Measurements from ENCODE around the gene DHRS2. TPM values are rescaled to one million over a fixed set of nuclear protein-coding genes. Genes with fewer than 3 reads are reported as not detected.

Gene DHRS2, protein sequence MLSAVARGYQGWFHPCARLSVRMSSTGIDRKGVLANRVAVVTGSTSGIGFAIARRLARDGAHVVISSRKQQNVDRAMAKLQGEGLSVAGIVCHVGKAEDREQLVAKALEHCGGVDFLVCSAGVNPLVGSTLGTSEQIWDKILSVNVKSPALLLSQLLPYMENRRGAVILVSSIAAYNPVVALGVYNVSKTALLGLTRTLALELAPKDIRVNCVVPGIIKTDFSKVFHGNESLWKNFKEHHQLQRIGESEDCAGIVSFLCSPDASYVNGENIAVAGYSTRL
- total RNA-seq: 1.7 TPM in 1 of 2 replicates, not detected in the other

DNA sequence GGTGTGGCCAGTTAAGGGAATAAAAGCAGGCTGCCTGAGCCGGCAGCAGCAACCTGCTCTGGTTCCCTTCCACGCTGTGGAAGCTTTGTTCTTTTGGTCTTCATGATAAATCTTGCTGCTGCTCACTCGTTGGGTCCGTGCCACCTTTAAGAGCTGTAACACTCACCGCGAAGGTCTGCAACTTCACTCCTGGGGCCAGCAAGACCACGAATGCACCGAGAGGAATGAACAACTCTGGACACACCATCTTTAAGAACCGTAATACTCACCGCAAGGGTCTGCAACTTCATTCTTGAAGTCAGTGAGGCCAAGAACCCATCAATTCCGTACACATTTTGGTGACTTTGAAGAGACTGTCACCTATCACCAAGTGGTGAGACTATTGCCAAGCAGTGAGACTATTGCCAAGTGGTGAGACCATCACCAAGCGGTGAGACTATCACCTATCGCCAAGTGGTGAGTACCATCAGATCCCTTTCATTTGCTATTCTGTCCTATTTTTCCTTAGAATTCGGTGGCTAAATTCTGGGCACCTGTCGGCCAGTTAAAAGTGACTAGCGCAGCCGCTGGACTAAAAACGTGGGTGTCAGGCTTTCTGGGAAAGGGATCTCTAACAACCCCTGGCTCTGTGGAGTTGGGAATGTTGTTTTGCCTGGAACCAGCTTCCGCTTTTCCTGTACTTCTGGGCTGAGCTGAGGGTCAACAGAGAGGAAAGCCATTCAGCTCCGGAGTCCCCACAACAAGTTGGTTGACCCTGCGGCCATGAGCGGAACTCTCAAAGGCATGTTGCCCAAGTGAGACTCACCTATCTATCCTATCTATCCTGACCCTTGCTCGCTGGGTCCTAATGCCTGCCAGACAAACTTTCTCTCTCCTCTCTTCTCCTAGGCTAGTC lies at the start of gene DHRS2:
DHRS2 (plus strand) TSS at position 48 of the 895 bp plus-strand sequence. CDS start 2,501 bp downstream, outside the sequence.

Other genes with a start within 250 kb of the DHRS2 start
- gene MYH6, start 228.1 kb upstream of the DHRS2 start, total RNA-seq: not detected in 2 replicates
- gene MYH7, start 200.7 kb upstream of the DHRS2 start, total RNA-seq: not detected in 2 replicates
- gene NGDN, start 166.7 kb upstream of the DHRS2 start, total RNA-seq: 18.8 and 30.0 TPM in 2 replicates
- gene ZFHX2, start 84.6 kb upstream of the DHRS2 start, total RNA-seq: 0.44 TPM in 1 of 2 replicates, not detected in the other
- 12.8 and 18.7 TPM in 2 replicates for gene THTPA, start 80.1 kb upstream of the DHRS2 start, total RNA-seq
- 10.6 and 22.3 TPM in 2 replicates for gene AP1G2, start 68.6 kb upstream of the DHRS2 start, total RNA-seq
- gene JPH4, start 57.6 kb upstream of the DHRS2 start, total RNA-seq: not detected in 2 replicates

Data from cardiac ventricle fibroblast (primary cell).